Smooth muscle cell (in vitro differentiated cells): Measurements from ENCODE around the gene LRIG1. TPM values are rescaled to one million over a fixed set of nuclear protein-coding genes. Genes with fewer than 3 reads are reported as not detected.

Experiments
- DNase-seq: peaks from one replicate; lab custom pipeline; 2025; ENCODE audit not compliant: unreplicated experiment; lab: John Stamatoyannopoulos, UW
- H2AFZ ChIP-seq: fragments of 200-600 bp; sonication (generic); 2 replicates; pipeline ENCODE4 v1.6.0; 2016; ENCODE audit warnings: antibody characterized with exemption, low read depth, mild to moderate bottlenecking
- H3F3A ChIP-seq: fragments of 200-600 bp; sonication (generic); 2 replicates; pipeline ENCODE4 v1.6.0; 2017; ENCODE audit warnings: antibody characterized with exemption, low read depth
- H3K27ac ChIP-seq: fragments of 200-600 bp; sonication (generic); 2 replicates; pipeline ENCODE4 v1.5.1; 2016; ENCODE audit warnings: low read depth, mild to moderate bottlenecking
- H3K27me3 ChIP-seq: fragments of 200-600 bp; sonication (generic); 2 replicates; pipeline ENCODE4 v1.6.1; 2016; ENCODE audit warnings: low read depth, mild to moderate bottlenecking
- H3K36me3 ChIP-seq: fragments of 200-600 bp; sonication (generic); 2 replicates; pipeline ENCODE4 v1.5.1; 2016; ENCODE audit warnings: low read depth
- H3K4me1 ChIP-seq: fragments of 200-600 bp; sonication (generic); 2 replicates; pipeline ENCODE4 v1.5.1; 2016; ENCODE audit warnings: low read depth
- H3K4me2 ChIP-seq: fragments of 200-600 bp; sonication (generic); 2 replicates; pipeline ENCODE4 v1.6.0; 2016; ENCODE audit warnings: mild to moderate bottlenecking
- H3K4me3 ChIP-seq: fragments of 200-600 bp; sonication (generic); 2 replicates; pipeline ENCODE4 v1.5.1; 2016; ENCODE audit warnings: mild to moderate bottlenecking
- H3K79me2 ChIP-seq: fragments of 200-600 bp; sonication (generic); 2 replicates; pipeline ENCODE4 v1.6.0; 2016; ENCODE audit warnings: low read depth, mild to moderate bottlenecking
- H3K9ac ChIP-seq: fragments of 200-600 bp; sonication (generic); 2 replicates; pipeline ENCODE4 v1.6.0; 2016; ENCODE audit warnings: low read depth
- H3K9me3 ChIP-seq: fragments of 200-600 bp; sonication (generic); replicated peaks from 2 replicates; pipeline ENCODE4 v1.5.1; 2016; ENCODE audit warnings: low read depth
- H4K20me1 ChIP-seq: fragments of 200-600 bp; sonication (generic); 2 replicates; pipeline ENCODE4 v1.6.0; 2016; ENCODE audit warnings: low read depth
- WGBS: methylation state at CpG from one replicate; pipeline ENCODE4 v1.1.7; 2016; ENCODE audit warnings: low lambda C conversion rate; 5-methylcytosine and 5-hydroxymethylcytosine counted together
- polyA plus RNA-seq: library from polyadenylated mRNA; unstranded; fragments of >200 nt; fragmentation: Nextera tagmentation; extraction: Ambion mirVana; gene quantifications from 2 replicates; pipeline ENCODE4 v1.2.1, GENCODE V29; 2016
- total RNA-seq: library from RNA; depleted of rRNA; stranded (reverse); fragments of >200 nt; gene quantifications from 2 replicates; pipeline ENCODE4 v1.2.3, GENCODE V29; 2014
- TF ChIP-seq, protein P1 (sequence below): fragments of 200-600 bp; sonication (generic); IDR thresholded peaks from 2 replicates; pipeline ENCODE4 v1.5.1; 2017; ENCODE audit warnings: borderline replicate concordance, mild to moderate bottlenecking, antibody characterized with exemption; ENCODE audit not compliant: insufficient read depth, poor library complexity, severe bottlenecking

The LRIG1 gene
- total and polyA plus RNA-seq, 2 experiments from 2014 or later: 26.5 to 31.3 TPM

GRCh38 chr3:66434726-66435125 is 66.1 kb downstream of the LRIG1 start:
- TF ChIP-seq, protein P1, sequence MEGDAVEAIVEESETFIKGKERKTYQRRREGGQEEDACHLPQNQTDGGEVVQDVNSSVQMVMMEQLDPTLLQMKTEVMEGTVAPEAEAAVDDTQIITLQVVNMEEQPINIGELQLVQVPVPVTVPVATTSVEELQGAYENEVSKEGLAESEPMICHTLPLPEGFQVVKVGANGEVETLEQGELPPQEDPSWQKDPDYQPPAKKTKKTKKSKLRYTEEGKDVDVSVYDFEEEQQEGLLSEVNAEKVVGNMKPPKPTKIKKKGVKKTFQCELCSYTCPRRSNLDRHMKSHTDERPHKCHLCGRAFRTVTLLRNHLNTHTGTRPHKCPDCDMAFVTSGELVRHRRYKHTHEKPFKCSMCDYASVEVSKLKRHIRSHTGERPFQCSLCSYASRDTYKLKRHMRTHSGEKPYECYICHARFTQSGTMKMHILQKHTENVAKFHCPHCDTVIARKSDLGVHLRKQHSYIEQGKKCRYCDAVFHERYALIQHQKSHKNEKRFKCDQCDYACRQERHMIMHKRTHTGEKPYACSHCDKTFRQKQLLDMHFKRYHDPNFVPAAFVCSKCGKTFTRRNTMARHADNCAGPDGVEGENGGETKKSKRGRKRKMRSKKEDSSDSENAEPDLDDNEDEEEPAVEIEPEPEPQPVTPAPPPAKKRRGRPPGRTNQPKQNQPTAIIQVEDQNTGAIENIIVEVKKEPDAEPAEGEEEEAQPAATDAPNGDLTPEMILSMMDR: no peak
- peaks cover 10% of the 10 kb centered on the region for H3K79me2 ChIP-seq
- H4K20me1 ChIP-seq: peaks cover 18% of the 10 kb centered on the region
- H3K36me3 ChIP-seq: no peaks in the 10 kb centered on the region
- H3F3A ChIP-seq: no peaks in the 10 kb centered on the region
- H3K4me1 ChIP-seq: no peaks in the 10 kb centered on the region
- no peak overlapping the region for H3K4me2 ChIP-seq
- H3K9me3 ChIP-seq: no peaks in the 10 kb centered on the region
- H3K9ac ChIP-seq: no peak overlapping the region
- no peak overlapping the region for H3K4me3 ChIP-seq
- no peak overlapping the region for H2AFZ ChIP-seq
- H3K27me3 ChIP-seq: no peaks in the 10 kb centered on the region
- no peak overlapping the region for H3K27ac ChIP-seq
- DNase-seq: no peak
- 84% methylated on average over 7 of the region's 7 CpGs for WGBS

GRCh38 chr3:66433522-66433782 is 67.4 kb downstream of the LRIG1 start:
- Histone ChIP-seq H3K9ac (no peak overlapping the region), H3K79me2 (peaks cover 5% of the 10 kb centered on the region), H3K27ac (no peak overlapping the region), H3K27me3 (no peaks in the 10 kb centered on the region), H3F3A (no peaks in the 10 kb centered on the region), H2AFZ (no peak overlapping the region), H3K36me3 (no peaks in the 10 kb centered on the region), H3K4me1 (no peaks in the 10 kb centered on the region), H3K4me3 (no peak overlapping the region), H3K9me3 (no peaks in the 10 kb centered on the region), H3K4me2 (no peak overlapping the region), H4K20me1 (peaks cover 18% of the 10 kb centered on the region)
- TF ChIP-seq, protein P1: no peak
- no peak for DNase-seq
- 68% methylated on average over 4 of the region's 4 CpGs for WGBS

DNA sequence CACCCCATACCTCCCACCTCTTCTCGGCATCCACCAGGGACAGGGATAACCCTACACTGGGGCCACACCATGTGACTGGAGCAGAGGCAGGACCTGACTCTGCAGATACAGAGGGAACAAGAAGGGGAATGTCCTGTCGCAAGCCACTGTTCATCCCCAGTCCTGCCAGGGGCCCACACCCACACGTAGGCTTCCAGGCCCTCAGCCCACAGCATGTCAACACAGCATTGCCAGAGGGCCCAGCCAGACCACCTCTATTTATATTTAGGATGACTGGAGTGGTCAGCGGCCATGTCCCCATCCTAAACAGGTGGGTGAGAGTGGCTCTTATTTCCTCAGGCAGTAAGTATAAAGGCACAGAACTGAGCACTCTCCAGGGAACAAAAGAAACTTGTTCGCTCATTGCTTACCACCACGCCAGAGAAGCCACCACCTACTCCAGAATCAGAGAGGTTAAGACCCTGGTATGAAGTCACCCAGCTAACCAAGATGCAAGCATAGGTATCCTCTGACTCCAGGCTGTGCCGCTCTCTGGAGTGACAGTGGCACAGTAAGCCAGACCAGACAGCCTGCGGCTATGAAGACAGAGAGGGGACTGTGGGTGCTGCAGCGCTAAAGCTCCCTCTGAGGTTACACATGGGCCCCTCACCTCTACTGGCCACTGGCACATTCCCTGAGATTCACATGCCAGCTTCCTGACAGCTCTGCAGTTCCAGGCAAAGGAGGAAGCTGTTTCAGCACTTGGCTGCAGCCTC is 67.9 kb downstream of the LRIG1 start:
- no peaks in the 10 kb centered on the region for H3K36me3 ChIP-seq
- DNase-seq: no peak
- H3K9me3 ChIP-seq: no peaks in the 10 kb centered on the region
- H3K9ac ChIP-seq: no peak overlapping the region
- H3K4me3 ChIP-seq: no peak overlapping the region
- no peaks in the 10 kb centered on the region for H3K4me1 ChIP-seq
- TF ChIP-seq, protein P1: no peak
- peaks cover 5% of the 10 kb centered on the region for H3K79me2 ChIP-seq
- H3K4me2 ChIP-seq: no peak overlapping the region
- no peak overlapping the region for H2AFZ ChIP-seq
- no peaks in the 10 kb centered on the region for H3F3A ChIP-seq
- H3K27me3 ChIP-seq: no peaks in the 10 kb centered on the region
- H3K27ac ChIP-seq: no peak overlapping the region
- 84% methylated on average over 9 of the region's 9 CpGs for whole genome bisulfite sequencing
- H4K20me1 ChIP-seq: peaks cover 18% of the 10 kb centered on the region
